ENCODE measurements around the gene GRAMD1B.
"Not testable (repeated sequence)": the region's sequence is repeated elsewhere in the genome, so short reads cannot be mapped to it uniquely, and the experiment has no call there.

The GRAMD1B gene

GRCh38 chr11:123452794-123453193 is 22.7 kb downstream of the GRAMD1B start:
- Histone ChIP-seq H3K27me3 (ENCODE audit: insufficient read depth, low read length) (no peaks in the 10 kb centered on the region), H3K9ac (ENCODE audit: low read depth, low read length) (no peak overlapping the region), H3K4me1 (ENCODE audit: insufficient read depth, low read length) (no peaks in the 10 kb centered on the region; the same call in 1 of the 2 replicates), H3K4me3 (ENCODE audit: low read length) (no peak overlapping the region), H3K36me3 (ENCODE audit: insufficient read depth, low read depth, low read length) (no peaks in the 10 kb centered on the region), H3K9me3 (ENCODE audit: insufficient read depth, low read depth, low read length) (no peaks in the 10 kb centered on the region), H3K27ac (ENCODE audit: low read length) (no peak overlapping the region)

DNA sequence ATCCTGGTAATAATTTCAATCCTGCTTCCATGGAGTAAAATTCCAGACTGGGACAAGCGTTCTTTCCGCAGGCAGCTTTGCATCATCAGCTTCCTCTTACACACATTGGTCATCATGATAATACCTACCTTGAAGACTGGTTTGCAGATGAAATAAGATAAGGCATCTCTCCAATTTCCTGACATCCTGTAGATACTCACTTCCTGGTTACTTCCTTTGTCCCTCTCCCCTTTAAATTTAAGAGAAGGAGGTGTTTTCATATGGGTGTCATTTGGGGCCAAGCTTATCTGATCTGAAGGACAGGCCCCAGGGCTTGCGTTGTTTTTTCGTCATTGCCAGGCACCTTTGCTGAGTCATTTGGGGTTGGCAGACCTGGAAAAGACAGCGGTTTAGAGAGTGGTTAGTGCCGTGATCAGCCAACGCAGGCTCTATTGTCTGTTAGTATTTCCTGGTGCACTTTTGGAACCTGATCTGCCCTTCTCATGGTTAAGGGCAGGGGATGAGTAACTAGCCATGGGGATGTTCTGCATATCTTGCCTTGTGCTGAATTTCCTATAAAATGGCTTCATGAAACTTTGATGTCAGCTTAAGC is 24.1 kb downstream of the GRAMD1B start:
- Histone ChIP-seq H3K9me3 (ENCODE audit: insufficient read depth, low read depth, low read length) (no peaks in the 10 kb centered on the region), H3K4me1 (ENCODE audit: insufficient read depth, low read length) (no peaks in the 10 kb centered on the region; the same call in 1 of the 2 replicates), H3K27me3 (ENCODE audit: insufficient read depth, low read length) (no peaks in the 10 kb centered on the region), H3K36me3 (ENCODE audit: insufficient read depth, low read depth, low read length) (no peaks in the 10 kb centered on the region), H3K9ac (ENCODE audit: low read depth, low read length) (no peak overlapping the region), H3K4me3 (ENCODE audit: low read length) (no peak overlapping the region), H3K27ac (ENCODE audit: low read length) (no peak overlapping the region)

- H3K4me1 ChIP-seq (ENCODE audit: insufficient read depth, low read length), result no peaks in the 10 kb centered on the region; the same call in 1 of the 2 replicates
- no peak overlapping the region for H3K27ac ChIP-seq (ENCODE audit: low read length)
- H3K36me3 ChIP-seq (ENCODE audit: insufficient read depth, low read depth, low read length), result no peaks in the 10 kb centered on the region
Observed at GRCh38 chr11:123454796-123455195, 24.7 kb downstream of the GRAMD1B start.

DNA sequence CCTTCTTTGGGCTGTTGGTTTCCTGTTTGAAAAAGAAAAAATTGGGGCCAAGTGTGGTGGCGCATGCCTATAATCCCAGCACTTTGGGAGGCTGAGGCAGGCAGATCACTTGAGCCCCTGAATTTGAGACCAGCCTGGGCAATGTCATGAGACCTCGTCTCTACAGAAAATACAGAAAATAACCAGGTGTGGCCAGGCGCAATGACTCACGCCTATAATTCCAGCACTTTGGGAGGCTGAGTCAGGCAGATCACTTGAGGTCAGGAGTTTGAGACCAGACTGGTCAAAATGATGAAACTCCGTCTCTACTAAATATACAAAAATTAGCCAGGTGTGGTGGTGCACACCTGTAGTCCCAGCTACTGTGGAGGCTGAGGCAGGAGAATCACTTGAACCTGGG is 26.4 kb downstream of the GRAMD1B start:
- H3K9ac ChIP-seq (ENCODE audit: low read depth, low read length); H3K36me3 ChIP-seq (ENCODE audit: insufficient read depth, low read depth, low read length); H3K4me1 ChIP-seq (ENCODE audit: insufficient read depth, low read length); H3K9me3 ChIP-seq (ENCODE audit: insufficient read depth, low read depth, low read length); H3K27ac ChIP-seq (ENCODE audit: low read length); H3K4me3 ChIP-seq (ENCODE audit: low read length); H3K27me3 ChIP-seq (ENCODE audit: insufficient read depth, low read length): not testable (repeated sequence)

More at GRCh38 chr11:123454796-123455195, 24.7 kb downstream of the GRAMD1B start:
- Histone ChIP-seq H3K4me3 (ENCODE audit: low read length) (no peak overlapping the region), H3K9me3 (ENCODE audit: insufficient read depth, low read depth, low read length) (no peaks in the 10 kb centered on the region), H3K27me3 (ENCODE audit: insufficient read depth, low read length) (no peaks in the 10 kb centered on the region), H3K9ac (ENCODE audit: low read depth, low read length) (no peak overlapping the region)

- Histone ChIP-seq H3K4me3 (ENCODE audit: low read length) (no peak overlapping the region), H3K9ac (ENCODE audit: low read depth, low read length) (no peak overlapping the region), H3K27ac (ENCODE audit: low read length) (no peak overlapping the region), H3K36me3 (ENCODE audit: insufficient read depth, low read depth, low read length) (no peaks in the 10 kb centered on the region), H3K9me3 (ENCODE audit: insufficient read depth, low read depth, low read length) (no peaks in the 10 kb centered on the region), H3K4me1 (ENCODE audit: insufficient read depth, low read length) (no peaks in the 10 kb centered on the region; the same call in 1 of the 2 replicates), H3K27me3 (ENCODE audit: insufficient read depth, low read length) (no peaks in the 10 kb centered on the region)
Observed at GRCh38 chr11:123457187-123457770, 27.2 kb downstream of the GRAMD1B start.

DNA sequence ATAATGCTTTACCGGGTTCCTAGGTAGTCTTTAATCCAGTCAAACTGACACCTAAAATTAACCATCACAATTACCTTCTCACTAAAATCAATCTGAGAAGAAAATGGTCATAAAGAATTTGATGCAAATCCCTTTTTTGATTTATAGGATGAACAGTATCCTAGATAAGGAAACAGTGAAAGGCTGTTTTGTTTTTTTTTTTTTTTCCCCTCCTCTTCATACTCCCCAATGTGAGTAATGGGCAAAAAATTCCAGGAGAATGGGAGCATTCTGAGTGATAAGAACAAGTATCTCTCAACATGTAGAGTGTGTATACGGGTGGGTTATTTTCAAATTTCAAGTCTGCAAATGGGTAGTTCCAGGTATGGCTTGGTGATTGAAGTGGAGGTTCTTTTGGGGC is 28.4 kb downstream of the GRAMD1B start:
- H3K4me1 ChIP-seq (ENCODE audit: insufficient read depth, low read length), result no peaks in the 10 kb centered on the region; the same call in 1 of the 2 replicates
- H3K9ac ChIP-seq (ENCODE audit: low read depth, low read length), result no peak overlapping the region
- no peak overlapping the region for H3K4me3 ChIP-seq (ENCODE audit: low read length)

DNA sequence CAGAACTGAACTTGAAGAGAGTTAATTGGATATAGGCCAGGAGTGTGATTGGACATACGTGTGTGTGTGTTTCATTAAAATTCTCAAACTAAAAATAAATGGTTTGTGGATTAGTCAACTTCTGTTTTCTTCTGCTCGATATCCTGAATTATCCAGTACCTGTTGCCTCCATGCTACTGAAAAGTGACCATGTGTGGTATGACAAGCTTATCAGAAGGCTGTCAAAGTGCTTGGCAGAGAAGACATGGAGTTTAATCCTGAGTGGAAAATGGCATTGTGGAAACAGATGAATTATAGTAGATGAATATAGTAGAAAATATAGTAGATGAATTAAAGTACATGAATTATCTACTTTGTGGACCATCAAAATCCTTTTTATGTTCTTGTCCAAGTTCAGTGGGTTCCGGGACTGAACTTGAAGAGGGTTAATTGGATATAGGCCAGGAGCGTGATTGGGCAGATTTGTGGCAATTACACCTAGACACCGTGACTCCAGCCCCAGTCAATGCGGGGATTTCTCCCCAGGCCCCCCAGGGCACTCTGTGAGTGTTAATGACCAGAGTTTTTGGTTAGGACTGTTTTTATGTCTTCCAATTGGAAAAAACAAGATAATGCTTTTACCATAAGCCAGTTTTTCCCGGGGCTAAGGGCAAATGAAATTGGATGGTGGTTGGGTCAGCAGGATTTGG is 30.1 kb downstream of the GRAMD1B start:
- no peak overlapping the region for H3K9ac ChIP-seq (ENCODE audit: low read depth, low read length)
- H3K27ac ChIP-seq (ENCODE audit: low read length), result no peak overlapping the region
- no peaks in the 10 kb centered on the region for H3K4me1 ChIP-seq (ENCODE audit: insufficient read depth, low read length)
- no peaks in the 10 kb centered on the region for H3K27me3 ChIP-seq (ENCODE audit: insufficient read depth, low read length)
- no peak overlapping the region for H3K4me3 ChIP-seq (ENCODE audit: low read length)
- no peaks in the 10 kb centered on the region for H3K36me3 ChIP-seq (ENCODE audit: insufficient read depth, low read depth, low read length)
- no peaks in the 10 kb centered on the region for H3K9me3 ChIP-seq (ENCODE audit: insufficient read depth, low read depth, low read length)

More for the DNA sequence above, 28.4 kb downstream of the GRAMD1B start:
- Histone ChIP-seq H3K27me3 (ENCODE audit: insufficient read depth, low read length) (no peaks in the 10 kb centered on the region), H3K9me3 (ENCODE audit: insufficient read depth, low read depth, low read length) (no peaks in the 10 kb centered on the region), H3K27ac (ENCODE audit: low read length) (no peak overlapping the region), H3K36me3 (ENCODE audit: insufficient read depth, low read depth, low read length) (no peaks in the 10 kb centered on the region)

DNA sequence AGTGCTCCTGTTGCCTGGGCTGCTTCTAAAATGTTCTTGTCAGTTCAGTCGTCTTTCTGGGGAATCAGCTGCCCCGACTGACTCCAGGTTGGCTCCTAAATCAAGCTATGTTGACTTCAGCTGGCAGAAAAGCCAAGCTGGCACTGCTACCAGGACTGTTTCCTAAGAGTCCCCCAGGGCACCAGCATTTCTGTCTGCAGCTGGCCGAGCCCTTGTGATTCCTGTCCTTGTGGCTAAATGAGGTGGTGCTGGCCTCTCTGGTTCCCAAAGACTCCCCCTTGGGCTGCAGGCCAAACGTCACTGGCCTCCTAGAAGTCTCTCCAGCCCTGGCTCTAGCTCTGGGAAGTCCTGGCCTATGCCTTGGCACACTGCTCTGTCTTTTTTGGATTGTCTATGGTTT is 31.1 kb downstream of the GRAMD1B start:
- Histone ChIP-seq H3K36me3 (ENCODE audit: insufficient read depth, low read depth, low read length) (no peaks in the 10 kb centered on the region), H3K9ac (ENCODE audit: low read depth, low read length) (no peak overlapping the region), H3K4me1 (ENCODE audit: insufficient read depth, low read length) (no peaks in the 10 kb centered on the region), H3K4me3 (ENCODE audit: low read length) (no peak overlapping the region), H3K27ac (ENCODE audit: low read length) (no peak overlapping the region), H3K9me3 (ENCODE audit: insufficient read depth, low read depth, low read length) (no peaks in the 10 kb centered on the region), H3K27me3 (ENCODE audit: insufficient read depth, low read length) (no peaks in the 10 kb centered on the region)

GRCh38 chr11:123465667-123466066 is 35.6 kb downstream of the GRAMD1B start:
- not testable (repeated sequence) for H3K36me3 ChIP-seq (ENCODE audit: insufficient read depth, low read depth, low read length); H3K4me1 ChIP-seq (ENCODE audit: insufficient read depth, low read length); H3K9me3 ChIP-seq (ENCODE audit: insufficient read depth, low read depth, low read length); H3K27ac ChIP-seq (ENCODE audit: low read length); H3K4me3 ChIP-seq (ENCODE audit: low read length); H3K9ac ChIP-seq (ENCODE audit: low read depth, low read length); H3K27me3 ChIP-seq (ENCODE audit: insufficient read depth, low read length)

- not testable (repeated sequence) for H3K4me1 ChIP-seq (ENCODE audit: insufficient read depth, low read length); H3K9ac ChIP-seq (ENCODE audit: low read depth, low read length); H3K27ac ChIP-seq (ENCODE audit: low read length); H3K36me3 ChIP-seq (ENCODE audit: insufficient read depth, low read depth, low read length); H3K27me3 ChIP-seq (ENCODE audit: insufficient read depth, low read length); H3K9me3 ChIP-seq (ENCODE audit: insufficient read depth, low read depth, low read length); H3K4me3 ChIP-seq (ENCODE audit: low read length)
Observed at GRCh38 chr11:123466172-123466571, 36.1 kb downstream of the GRAMD1B start.

DNA sequence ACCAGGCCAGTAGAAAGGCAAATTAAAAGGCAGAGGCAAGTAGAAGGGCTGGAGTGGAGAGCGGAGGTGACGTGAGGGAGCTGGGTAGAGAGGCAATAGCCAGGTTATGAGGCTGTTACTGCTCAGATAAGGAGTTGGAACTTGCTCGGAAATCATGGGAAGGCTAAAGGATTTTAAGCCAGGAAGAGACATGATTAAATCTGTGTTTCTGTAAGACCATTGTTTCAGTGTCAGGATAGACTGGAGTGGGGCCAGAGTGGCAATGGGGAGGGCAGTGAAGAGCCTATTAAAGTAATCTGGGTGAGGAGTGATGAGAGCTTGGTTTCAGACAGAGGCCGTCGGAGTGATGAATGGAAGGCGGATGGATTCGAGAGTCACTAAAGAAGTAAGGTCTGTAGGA is 39.0 kb downstream of the GRAMD1B start:
- H3K4me3 ChIP-seq (ENCODE audit: low read length), result no peak overlapping the region
- H3K36me3 ChIP-seq (ENCODE audit: insufficient read depth, low read depth, low read length), result no peaks in the 10 kb centered on the region

DNA sequence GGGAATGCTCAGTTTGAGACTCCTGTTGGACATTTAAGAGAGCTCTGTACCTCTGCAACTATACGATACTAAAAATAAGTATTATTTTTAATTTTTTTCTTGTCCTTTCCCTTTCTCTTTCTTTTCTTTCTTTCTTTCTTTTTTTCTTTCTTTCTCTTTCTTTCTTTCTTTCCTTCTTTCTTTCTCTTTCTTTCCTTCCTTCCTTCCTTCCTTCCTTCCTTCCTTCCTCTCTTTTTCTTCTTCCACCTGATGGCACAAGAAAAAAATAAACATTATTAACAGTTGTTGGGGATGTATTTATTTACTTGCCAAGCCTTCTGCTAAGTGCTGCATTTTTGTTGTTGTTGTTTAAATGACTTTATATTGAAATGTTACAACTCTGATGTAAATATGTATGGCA is 39.5 kb downstream of the GRAMD1B start:
- Histone ChIP-seq H3K4me3 (ENCODE audit: low read length) (no peak overlapping the region), H3K9me3 (ENCODE audit: insufficient read depth, low read depth, low read length) (no peaks in the 10 kb centered on the region), H3K4me1 (ENCODE audit: insufficient read depth, low read length) (no peaks in the 10 kb centered on the region), H3K27me3 (ENCODE audit: insufficient read depth, low read length) (no peaks in the 10 kb centered on the region), H3K36me3 (ENCODE audit: insufficient read depth, low read depth, low read length) (no peaks in the 10 kb centered on the region), H3K27ac (ENCODE audit: low read length) (no peak overlapping the region), H3K9ac (ENCODE audit: low read depth, low read length) (no peak overlapping the region)

More for the DNA sequence above, 39.0 kb downstream of the GRAMD1B start:
- no peaks in the 10 kb centered on the region for H3K27me3 ChIP-seq (ENCODE audit: insufficient read depth, low read length)
- H3K9ac ChIP-seq (ENCODE audit: low read depth, low read length), result no peak overlapping the region
- H3K27ac ChIP-seq (ENCODE audit: low read length), result no peak overlapping the region
- H3K9me3 ChIP-seq (ENCODE audit: insufficient read depth, low read depth, low read length), result no peaks in the 10 kb centered on the region
- H3K4me1 ChIP-seq (ENCODE audit: insufficient read depth, low read length), result no peaks in the 10 kb centered on the region
